HEK293T (cell line): Measurements from ENCODE around the gene GJB4.

ENCODE experiments used
- BHLHE40 ChIP-seq: fragments of 450-650 bp; IDR thresholded peaks from 2 replicates; pipeline ENCODE4 v1.6.1; 2016; ENCODE audit warnings: mild to moderate bottlenecking, moderate library complexity, borderline replicate concordance
- CTBP1 ChIP-seq: fragments of 450-650 bp; IDR thresholded peaks from 2 replicates; pipeline ENCODE4 v1.6.1; 2016; ENCODE audit warnings: borderline replicate concordance
- FOXM1 ChIP-seq: fragments of 450-650 bp; IDR thresholded peaks from 2 replicates; pipeline ENCODE4 v1.6.1; 2017; ENCODE audit warnings: mild to moderate bottlenecking, borderline replicate concordance
- SP1 ChIP-seq: fragments of 450-650 bp; IDR thresholded peaks from 2 replicates; pipeline ENCODE4 v1.6.1; 2017
- TARDBP ChIP-seq: fragments of 450-650 bp; IDR thresholded peaks from 2 replicates; pipeline ENCODE4 v1.6.1; 2016

GRCh38 chr1:34786521-34787325 lies 27.2 kb downstream of the GJB4 start:
- TF ChIP-seq BHLHE40 (no peak), FOXM1 (no peak), CTBP1 (no peak), SP1 (no peak), TARDBP (no peak)
